Peyer's patch (tissue), 4 donors: ENCODE results near the gene MIOX.

ENCODE experiments used
- CTCF ChIP-seq, 6 experiments: fragments of 450-650 bp in 4 of 6; fragments of 200-600 bp in 2 of 6; sonication (generic) in 1 of 6; IDR thresholded peaks; one replicate each; pipeline ENCODE4 v1.5.1; 2017 to 2019; ENCODE audit warnings: antibody characterized with exemption in 6 of 6, mild to moderate bottlenecking in 3 of 6, moderate library complexity in 1 of 6
- POLR2A ChIP-seq, 2 donors: fragments of 450-650 bp; IDR thresholded peaks; one replicate each; pipeline ENCODE4 v1.5.1; 2017; ENCODE audit warnings: antibody characterized with exemption in 2 of 2, mild to moderate bottlenecking in 2 of 2, moderate library complexity in 2 of 2

DNA sequence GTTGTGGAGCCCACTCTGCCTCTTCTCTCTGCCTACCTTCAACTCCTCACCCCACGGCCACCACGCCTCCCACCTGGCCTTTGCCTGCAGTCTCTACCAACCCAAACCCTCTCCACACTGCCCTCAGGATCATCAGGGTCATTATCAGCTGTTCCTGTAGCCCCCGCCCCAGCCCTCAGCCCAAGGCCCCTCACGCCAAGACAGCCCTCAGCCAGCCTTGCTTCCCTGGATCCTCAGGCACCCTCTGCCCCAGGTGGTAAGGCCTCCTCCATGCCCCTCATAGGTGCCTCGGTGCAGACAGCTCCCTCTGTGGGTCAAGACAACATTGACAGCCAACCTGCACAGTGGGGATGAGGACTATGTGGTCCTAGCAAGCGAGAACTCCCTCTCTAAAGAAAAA lies 13.6 kb upstream of the MIOX start:
- TF ChIP-seq CTCF (IDR thresholded peaks at IDR 0.05) = peak in 5 of 6 experiments; percentile 16 to 52 (median 46)
- no peak for TF ChIP-seq POLR2A (IDR thresholded peaks at IDR 0.05)
